CD8-positive, alpha-beta memory T cell (primary cell): ENCODE results near the gene TMEM232. TPM values are rescaled to one million over a fixed set of nuclear protein-coding genes. Genes with fewer than 3 reads are reported as not detected.

Experiments used
- CTCF ChIA-PET: fragments of 350-600 bp; sonication (Branson Sonifier 250); formaldehyde crosslinking; loops from one replicate; lab custom pipeline; 2021; ENCODE audit warnings: antibody characterized with exemption; lab: Charles Lee
- POLR2A ChIA-PET: fragments of 350-600 bp; sonication (Branson Sonifier 250); formaldehyde crosslinking; loops from one replicate; lab custom pipeline; 2021; ENCODE audit warnings: antibody characterized with exemption; lab: Charles Lee
- DNase-seq, 5 donors: peaks; one replicate each; pipeline versions ENCODE4 v3.0.0 to v3.0.0-alpha.2; 2020 to 2022; ENCODE audit warnings: mixed read lengths in 1 of 5
- H3K27ac ChIP-seq: one replicate; pipeline ENCODE4 v1.7.0; 2013; ENCODE audit warnings: low read depth, mild to moderate bottlenecking, low read length, moderate library complexity
- H3K27me3 ChIP-seq: 2 replicates; pipeline ENCODE4 v1.7.0; 2013; ENCODE audit warnings: low read length, mild to moderate bottlenecking; ENCODE audit not compliant: insufficient read depth, poor library complexity, severe bottlenecking
- H3K36me3 ChIP-seq: 2 replicates; pipeline ENCODE4 v1.7.0; 2013; ENCODE audit warnings: mild to moderate bottlenecking, low read length, moderate library complexity; ENCODE audit not compliant: insufficient read depth
- H3K4me1 ChIP-seq: 2 replicates; pipeline ENCODE4 v1.7.0; 2013; ENCODE audit warnings: mild to moderate bottlenecking, low read length, moderate library complexity; ENCODE audit not compliant: insufficient read depth
- H3K4me3 ChIP-seq: 2 replicates; pipeline ENCODE4 v1.7.0; 2013; ENCODE audit warnings: mild to moderate bottlenecking, low read length
- H3K9me3 ChIP-seq: 2 replicates; pipeline ENCODE4 v1.7.0; 2013; ENCODE audit warnings: mild to moderate bottlenecking, low read length
- H3K27ac Mint-ChIP-seq, 8 donors: one replicate each; pipeline ENCODE4 v1.8.0; 2020 to 2021; ENCODE audit warnings: mixed read lengths in 8 of 8, mild to moderate bottlenecking in 6 of 8, inconsistent platforms in 3 of 8, moderate library complexity in 3 of 8
- H3K27me3 Mint-ChIP-seq, 2 donors: one replicate each; pipeline ENCODE4 v1.8.0; 2020 to 2021; ENCODE audit warnings: mixed read lengths in 2 of 2, mild to moderate bottlenecking in 1 of 2, moderate library complexity in 1 of 2
- H3K36me3 Mint-ChIP-seq, 3 donors: one replicate each; pipeline ENCODE4 v1.8.0; 2020 to 2021; ENCODE audit warnings: mixed read lengths in 3 of 3, inconsistent platforms in 1 of 3, mild to moderate bottlenecking in 1 of 3
- H3K4me1 Mint-ChIP-seq, 3 donors: one replicate each; pipeline ENCODE4 v1.8.0; 2020 to 2021; ENCODE audit warnings: mixed read lengths in 3 of 3, inconsistent platforms in 1 of 3, mild to moderate bottlenecking in 1 of 3
- H3K4me3 Mint-ChIP-seq, 7 donors: one replicate each; pipeline ENCODE4 v1.8.0; 2020 to 2021; ENCODE audit warnings: mixed read lengths in 7 of 7, mild to moderate bottlenecking in 6 of 7, moderate library complexity in 4 of 7, inconsistent platforms in 2 of 7
- H3K9me3 Mint-ChIP-seq, 5 donors: one replicate each; pipeline ENCODE4 v1.8.0; 2020 to 2022; ENCODE audit warnings: mixed read lengths in 5 of 5, mild to moderate bottlenecking in 3 of 5, moderate library complexity in 2 of 5, inconsistent platforms in 1 of 5
- polyA plus RNA-seq: library from polyadenylated mRNA; unstranded; fragments of 300-500 nt; fragmentation: Illumina TruSeq; gene quantifications from one replicate; pipeline ENCODE4 v1.2.3, GENCODE V29; 2021
- total RNA-seq, 2 experiments: library from RNA; stranded (reverse); gene quantifications; one replicate each; pipeline ENCODE4 v1.2.3, GENCODE V29; 2021

TMEM232 gene
- total and polyA plus RNA-seq, 3 experiments from 2014 or later = 0.25 to 0.92 (median 0.38) TPM

- Mint-ChIP-seq H3K27me3 (peaks cover 0 to 1% of the 10 kb centered on the region in 2 donors), H3K27ac (no peak overlapping the region), H3K4me1 (no peaks in the 10 kb centered on the region), H3K9me3 (peaks cover 1 to 4% (median 2%) of the 10 kb centered on the region in 5 donors), H3K36me3 (no peaks in the 10 kb centered on the region), H3K4me3 (no peak overlapping the region)
- CTCF ChIA-PET = no interaction called here
- H3K4me3 ChIP-seq = no peak overlapping the region
- no peaks in the 10 kb centered on the region for H3K27me3 ChIP-seq
- H3K36me3 ChIP-seq = no peaks in the 10 kb centered on the region
- no peaks in the 10 kb centered on the region for H3K9me3 ChIP-seq
- no peak overlapping the region for H3K27ac ChIP-seq
- POLR2A ChIA-PET = no interaction called here
- no peaks in the 10 kb centered on the region for H3K4me1 ChIP-seq
- no peak for DNase-seq
Observed at GRCh38 chr5:110478895-110479294, 247.6 kb downstream of the TMEM232 start.

GRCh38 chr5:110477911-110478310, 248.6 kb downstream of the TMEM232 start:
- H3K4me1 Mint-ChIP-seq = no peaks in the 10 kb centered on the region
- Histone ChIP-seq H3K4me1 (no peaks in the 10 kb centered on the region), H3K36me3 (no peaks in the 10 kb centered on the region), H3K27ac (no peak overlapping the region), H3K4me3 (no peak overlapping the region), H3K9me3 (no peaks in the 10 kb centered on the region), H3K27me3 (no peaks in the 10 kb centered on the region)
- no peak overlapping the region for H3K4me3 Mint-ChIP-seq
- no peak overlapping the region for H3K27ac Mint-ChIP-seq
- H3K9me3 Mint-ChIP-seq = peaks cover 2 to 6% (median 4%) of the 10 kb centered on the region in 5 donors
- DNase-seq = no peak
- POLR2A ChIA-PET = no interaction called here
- H3K27me3 Mint-ChIP-seq = peaks cover 0 to 1% of the 10 kb centered on the region in 2 donors
- CTCF ChIA-PET = no interaction called here
- H3K36me3 Mint-ChIP-seq = no peaks in the 10 kb centered on the region

- H3K4me1 ChIP-seq = no peaks in the 10 kb centered on the region
- Mint-ChIP-seq H3K4me1 (no peaks in the 10 kb centered on the region), H3K27me3 (peaks cover 0 to 1% of the 10 kb centered on the region in 2 donors), H3K9me3 (peaks cover 9 to 19% (median 11%) of the 10 kb centered on the region in 5 donors), H3K27ac (no peak overlapping the region), H3K4me3 (no peak overlapping the region), H3K36me3 (no peaks in the 10 kb centered on the region)
- H3K4me3 ChIP-seq = no peak overlapping the region
- H3K27me3 ChIP-seq = no peaks in the 10 kb centered on the region
- CTCF ChIA-PET = no interaction called here
- POLR2A ChIA-PET = no interaction called here
- DNase-seq = no peak
- no peaks in the 10 kb centered on the region for H3K36me3 ChIP-seq
- H3K27ac ChIP-seq = no peak overlapping the region
- no peaks in the 10 kb centered on the region for H3K9me3 ChIP-seq
Observed at GRCh38 chr5:110476164-110476563, 250.3 kb downstream of the TMEM232 start.

GRCh38 chr5:110475529-110475928, 250.9 kb downstream of the TMEM232 start:
- DNase-seq = no peak
- H3K4me3 ChIP-seq = no peak overlapping the region
- no peaks in the 10 kb centered on the region for H3K27me3 ChIP-seq
- Mint-ChIP-seq H3K27me3 (peaks cover 0 to 1% of the 10 kb centered on the region in 2 donors), H3K27ac (no peak overlapping the region), H3K4me3 (no peak overlapping the region), H3K36me3 (no peaks in the 10 kb centered on the region), H3K9me3 (peaks cover 15 to 26% (median 15%) of the 10 kb centered on the region in 5 donors), H3K4me1 (no peaks in the 10 kb centered on the region)
- ChIA-PET POLR2A (no interaction called here), CTCF (no interaction called here)
- no peaks in the 10 kb centered on the region for H3K9me3 ChIP-seq
- no peak overlapping the region for H3K27ac ChIP-seq
- no peaks in the 10 kb centered on the region for H3K36me3 ChIP-seq
- no peaks in the 10 kb centered on the region for H3K4me1 ChIP-seq

- no peaks in the 10 kb centered on the region for H3K36me3 ChIP-seq
- H3K4me1 Mint-ChIP-seq = no peaks in the 10 kb centered on the region
- no peak overlapping the region for H3K4me3 Mint-ChIP-seq
- H3K9me3 ChIP-seq = no peaks in the 10 kb centered on the region
- POLR2A ChIA-PET = no interaction called here
- H3K27ac Mint-ChIP-seq = no peak overlapping the region
- no peak overlapping the region for H3K27ac ChIP-seq
- peaks cover 21 to 33% (median 24%) of the 10 kb centered on the region in 5 donors for H3K9me3 Mint-ChIP-seq
- no peaks in the 10 kb centered on the region for H3K27me3 ChIP-seq
- DNase-seq = no peak
- CTCF ChIA-PET = no interaction called here
- no peaks in the 10 kb centered on the region for H3K4me1 ChIP-seq
- H3K4me3 ChIP-seq = no peak overlapping the region
- H3K36me3 Mint-ChIP-seq = no peaks in the 10 kb centered on the region
- peaks cover 0 to 1% of the 10 kb centered on the region in 2 donors for H3K27me3 Mint-ChIP-seq
Observed at GRCh38 chr5:110469486-110469885, 257.0 kb downstream of the TMEM232 start.

- Histone ChIP-seq H3K36me3 (no peaks in the 10 kb centered on the region), H3K4me1 (no peaks in the 10 kb centered on the region)
- CTCF ChIA-PET = no interaction called here
Observed at GRCh38 chr5:110463106-110463505, 263.4 kb downstream of the TMEM232 start.

GRCh38 chr5:110460837-110461236, 265.6 kb downstream of the TMEM232 start:
- no peak for DNase-seq
- no peak overlapping the region for H3K27ac Mint-ChIP-seq
- H3K9me3 Mint-ChIP-seq = no peaks in the 10 kb centered on the region
- H3K36me3 ChIP-seq = no peaks in the 10 kb centered on the region
- POLR2A ChIA-PET = no interaction called here
- H3K4me1 ChIP-seq = no peaks in the 10 kb centered on the region
- H3K27me3 Mint-ChIP-seq = no peaks in the 10 kb centered on the region
- no peak overlapping the region for H3K4me3 Mint-ChIP-seq
- no peaks in the 10 kb centered on the region for H3K36me3 Mint-ChIP-seq
- H3K4me1 Mint-ChIP-seq = no peaks in the 10 kb centered on the region
- H3K9me3 ChIP-seq = no peaks in the 10 kb centered on the region
- CTCF ChIA-PET = no interaction called here
- H3K4me3 ChIP-seq = no peak overlapping the region
- H3K27me3 ChIP-seq = no peaks in the 10 kb centered on the region
- H3K27ac ChIP-seq = no peak overlapping the region

More at GRCh38 chr5:110463106-110463505, 263.4 kb downstream of the TMEM232 start:
- no peaks in the 10 kb centered on the region for H3K36me3 Mint-ChIP-seq
- no peaks in the 10 kb centered on the region for H3K4me1 Mint-ChIP-seq
- H3K4me3 Mint-ChIP-seq = no peak overlapping the region
- H3K27me3 Mint-ChIP-seq = peaks cover 0 to 1% of the 10 kb centered on the region in 2 donors
- DNase-seq = no peak
- Histone ChIP-seq H3K9me3 (no peaks in the 10 kb centered on the region), H3K27ac (no peak overlapping the region), H3K27me3 (no peaks in the 10 kb centered on the region), H3K4me3 (no peak overlapping the region)
- H3K27ac Mint-ChIP-seq = no peak overlapping the region
- no peaks in the 10 kb centered on the region for H3K9me3 Mint-ChIP-seq
- POLR2A ChIA-PET = no interaction called here

- H3K9me3 ChIP-seq = no peaks in the 10 kb centered on the region
- Mint-ChIP-seq H3K27ac (peak overlapping the region in 1 of 8 donors; percentile 90), H3K4me3 (no peak overlapping the region), H3K36me3 (no peaks in the 10 kb centered on the region), H3K4me1 (no peaks in the 10 kb centered on the region), H3K9me3 (no peaks in the 10 kb centered on the region), H3K27me3 (peaks cover 1 to 3% of the 10 kb centered on the region in 2 donors)
- ChIA-PET CTCF (no interaction called here), POLR2A (no interaction called here)
- H3K4me1 ChIP-seq = no peaks in the 10 kb centered on the region
- no peak for DNase-seq
- no peaks in the 10 kb centered on the region for H3K27me3 ChIP-seq
- H3K36me3 ChIP-seq = no peaks in the 10 kb centered on the region
- H3K4me3 ChIP-seq = no peak overlapping the region
- no peak overlapping the region for H3K27ac ChIP-seq
Observed at GRCh38 chr5:110458313-110458712, 268.2 kb downstream of the TMEM232 start.
